Measurements from ENCODE around the gene EEF2K.

DNA sequence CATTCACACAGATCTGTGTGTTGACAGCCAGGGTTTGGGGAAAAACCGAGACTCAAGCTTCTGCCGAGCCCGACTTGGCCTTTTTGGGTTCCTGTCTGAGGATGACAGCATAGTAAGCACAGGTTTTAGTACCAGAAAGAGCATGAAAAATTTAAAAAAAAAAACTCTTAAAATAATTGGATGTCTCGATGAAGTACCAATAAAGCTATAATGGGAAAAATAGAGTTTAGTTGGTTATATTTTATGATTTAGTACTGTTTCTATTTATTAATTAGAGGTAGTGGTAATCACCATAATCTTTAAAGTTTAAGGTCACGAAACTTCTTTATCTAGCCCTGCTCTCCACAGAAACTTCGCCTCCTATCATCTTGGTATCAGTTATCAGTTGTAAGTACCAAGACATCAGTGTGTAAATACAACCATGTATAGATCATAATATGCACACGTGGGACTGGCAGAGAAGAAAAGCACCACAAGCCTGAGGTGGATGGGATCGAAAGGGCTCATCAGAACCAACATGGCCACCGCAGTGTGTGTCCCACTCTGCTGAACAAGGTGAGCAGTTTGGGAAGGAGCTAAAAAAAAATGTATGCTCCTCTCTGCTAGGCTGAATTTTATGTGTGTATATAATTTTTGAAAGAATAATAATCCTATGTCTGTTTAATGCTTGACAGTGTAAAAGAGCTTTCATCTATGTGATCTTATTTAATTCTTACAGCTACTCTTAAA is 14.4 kb upstream of the EEF2K start:
- TF ChIP-seq, protein P1, sequence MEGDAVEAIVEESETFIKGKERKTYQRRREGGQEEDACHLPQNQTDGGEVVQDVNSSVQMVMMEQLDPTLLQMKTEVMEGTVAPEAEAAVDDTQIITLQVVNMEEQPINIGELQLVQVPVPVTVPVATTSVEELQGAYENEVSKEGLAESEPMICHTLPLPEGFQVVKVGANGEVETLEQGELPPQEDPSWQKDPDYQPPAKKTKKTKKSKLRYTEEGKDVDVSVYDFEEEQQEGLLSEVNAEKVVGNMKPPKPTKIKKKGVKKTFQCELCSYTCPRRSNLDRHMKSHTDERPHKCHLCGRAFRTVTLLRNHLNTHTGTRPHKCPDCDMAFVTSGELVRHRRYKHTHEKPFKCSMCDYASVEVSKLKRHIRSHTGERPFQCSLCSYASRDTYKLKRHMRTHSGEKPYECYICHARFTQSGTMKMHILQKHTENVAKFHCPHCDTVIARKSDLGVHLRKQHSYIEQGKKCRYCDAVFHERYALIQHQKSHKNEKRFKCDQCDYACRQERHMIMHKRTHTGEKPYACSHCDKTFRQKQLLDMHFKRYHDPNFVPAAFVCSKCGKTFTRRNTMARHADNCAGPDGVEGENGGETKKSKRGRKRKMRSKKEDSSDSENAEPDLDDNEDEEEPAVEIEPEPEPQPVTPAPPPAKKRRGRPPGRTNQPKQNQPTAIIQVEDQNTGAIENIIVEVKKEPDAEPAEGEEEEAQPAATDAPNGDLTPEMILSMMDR (IDR thresholded peaks at IDR 0.05), result no peak
- no peak for TF ChIP-seq POLR2A (IDR thresholded peaks at IDR 0.05)

Data from adrenal gland (tissue), 5 donors.